NB4 (cell line): ENCODE results near the gene TRRAP.

Source experiments
- MAX ChIP-seq: IDR thresholded peaks from 2 replicates; pipeline ENCODE4 v1.6.1; 2011; ENCODE audit warnings: low read depth, low read length
- MYC ChIP-seq: IDR thresholded peaks from 2 replicates; pipeline ENCODE4 v1.6.1; 2011; ENCODE audit warnings: low read depth, low read length
- POLR2A ChIP-seq: IDR thresholded peaks from 2 replicates; pipeline ENCODE4 v1.6.1; 2011; ENCODE audit warnings: mild to moderate bottlenecking; ENCODE audit not compliant: insufficient read length; ENCODE audit errors: extremely low read depth
- TF ChIP-seq, protein P1 (sequence below): IDR thresholded peaks from one replicate; pipeline ENCODE4 v1.5.1; 2012; ENCODE audit warnings: low read depth, low read length

DNA sequence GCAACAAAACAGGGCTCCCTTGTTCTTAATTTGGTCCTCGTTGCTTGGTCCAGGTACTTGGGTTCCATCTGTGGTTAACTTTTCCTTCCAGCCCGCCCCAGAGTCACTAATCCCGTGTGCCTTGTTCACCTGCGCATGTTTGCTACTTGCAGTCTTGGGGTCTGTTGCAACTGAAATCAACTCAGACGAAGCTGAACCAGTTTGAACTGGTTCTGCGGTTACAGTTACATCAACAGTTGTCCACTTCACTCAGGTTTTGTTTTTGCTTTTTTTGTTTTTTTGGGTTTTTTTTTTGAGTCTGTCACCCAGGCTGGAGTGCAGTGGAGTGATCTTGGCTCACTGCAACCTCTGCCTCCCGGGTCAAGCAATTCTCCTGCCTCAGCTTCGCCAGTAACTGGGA, 34.7 kb downstream of the TRRAP start:
- TF ChIP-seq POLR2A: no peak
- TF ChIP-seq, protein P1, sequence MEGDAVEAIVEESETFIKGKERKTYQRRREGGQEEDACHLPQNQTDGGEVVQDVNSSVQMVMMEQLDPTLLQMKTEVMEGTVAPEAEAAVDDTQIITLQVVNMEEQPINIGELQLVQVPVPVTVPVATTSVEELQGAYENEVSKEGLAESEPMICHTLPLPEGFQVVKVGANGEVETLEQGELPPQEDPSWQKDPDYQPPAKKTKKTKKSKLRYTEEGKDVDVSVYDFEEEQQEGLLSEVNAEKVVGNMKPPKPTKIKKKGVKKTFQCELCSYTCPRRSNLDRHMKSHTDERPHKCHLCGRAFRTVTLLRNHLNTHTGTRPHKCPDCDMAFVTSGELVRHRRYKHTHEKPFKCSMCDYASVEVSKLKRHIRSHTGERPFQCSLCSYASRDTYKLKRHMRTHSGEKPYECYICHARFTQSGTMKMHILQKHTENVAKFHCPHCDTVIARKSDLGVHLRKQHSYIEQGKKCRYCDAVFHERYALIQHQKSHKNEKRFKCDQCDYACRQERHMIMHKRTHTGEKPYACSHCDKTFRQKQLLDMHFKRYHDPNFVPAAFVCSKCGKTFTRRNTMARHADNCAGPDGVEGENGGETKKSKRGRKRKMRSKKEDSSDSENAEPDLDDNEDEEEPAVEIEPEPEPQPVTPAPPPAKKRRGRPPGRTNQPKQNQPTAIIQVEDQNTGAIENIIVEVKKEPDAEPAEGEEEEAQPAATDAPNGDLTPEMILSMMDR: no peak
- TF ChIP-seq MAX: no peak
- TF ChIP-seq MYC: no peak
